ENCODE data around the gene TAB2. TPM values are rescaled to one million over a fixed set of nuclear protein-coding genes. Genes with fewer than 3 reads are reported as not detected.
"Not testable (repeated sequence)": the region's sequence is repeated elsewhere in the genome, so short reads cannot be mapped to it uniquely, and the experiment has no call there.

Gene TAB2
- total RNA-seq, 1 experiment from 2014 or later: 27.1 TPM

- DNase-seq (ENCODE audit: low read depth): peak; percentile 45
These were observed 123.5 kb downstream of the TAB2 start for GRCh38 chr6:149440735-149441671.

GRCh38 chr6:149441740-149442139 is 124.2 kb downstream of the TAB2 start:
- DNase-seq (ENCODE audit: low read depth): no peak

- DNase-seq (ENCODE audit: low read depth): no peak
These were observed 126.1 kb downstream of the TAB2 start for GRCh38 chr6:149443411-149444181.

GRCh38 chr6:149444360-149445094 is 127.0 kb downstream of the TAB2 start:
- DNase-seq (ENCODE audit: low read depth): not testable (repeated sequence)

GRCh38 chr6:149445095-149445466 is 127.6 kb downstream of the TAB2 start:
- no peak for DNase-seq (ENCODE audit: low read depth)

- no peak for DNase-seq (ENCODE audit: low read depth)
These were observed 128.1 kb downstream of the TAB2 start for GRCh38 chr6:149445573-149445972.

GRCh38 chr6:149446791-149447376 is 129.4 kb downstream of the TAB2 start:
- DNase-seq (ENCODE audit: low read depth): no peak

- no peak for DNase-seq (ENCODE audit: low read depth)
These were observed 131.4 kb downstream of the TAB2 start for GRCh38 chr6:149448821-149449453.

GRCh38 chr6:149449831-149450678 is 132.5 kb downstream of the TAB2 start:
- no peak for DNase-seq (ENCODE audit: low read depth)

- no peak for DNase-seq (ENCODE audit: low read depth)
These were observed 133.3 kb downstream of the TAB2 start for GRCh38 chr6:149450679-149451375.

GRCh38 chr6:149451376-149452036 is 134.0 kb downstream of the TAB2 start:
- DNase-seq (ENCODE audit: low read depth): no peak

GRCh38 chr6:149452037-149452939 is 134.8 kb downstream of the TAB2 start:
- no peak for DNase-seq (ENCODE audit: low read depth)

GRCh38 chr6:149453597-149454345 is 136.3 kb downstream of the TAB2 start:
- DNase-seq (ENCODE audit: low read depth): no peak

GRCh38 chr6:149454346-149454848 is 136.9 kb downstream of the TAB2 start:
- DNase-seq (ENCODE audit: low read depth): peak; percentile 70

- DNase-seq (ENCODE audit: low read depth): no peak
These were observed 137.7 kb downstream of the TAB2 start for GRCh38 chr6:149455031-149455732.
